Endothelial cell of umbilical vein (primary cell): ENCODE results near the gene FMN1. TPM values are rescaled to one million over a fixed set of nuclear protein-coding genes. Genes with fewer than 3 reads are reported as not detected.

ENCODE experiments used
- BruUV-seq: library from RNA; stranded (reverse); fragments of 400-500 nt; replicated peaks from 2 replicates; lab custom pipeline; 2021; lab: Mats Ljungman, UMichigan
- CTCF ChIA-PET: fragments of 300-600, 350-600 bp; sonication (Branson Sonifier 250); formaldehyde crosslinking; loops from one replicate; lab custom pipeline; 2021; ENCODE audit warnings: antibody characterized with exemption, inconsistent platforms; lab: Charles Lee
- POLR2A ChIA-PET: fragments of 300-600, 350-600 bp; sonication (Branson Sonifier 250); formaldehyde crosslinking; loops from one replicate; lab custom pipeline; 2021; ENCODE audit warnings: antibody characterized with exemption, inconsistent platforms; lab: Charles Lee
- DNase-seq: peaks from one replicate; pipeline ENCODE4 v3.0.0-alpha.2; 2011; ENCODE audit warnings: low read depth, low spot score
- FAIRE-seq: peaks from 2 replicates; lab custom pipeline; 2011; peaks lifted over from hg19 to GRCh38; lab: Jason Lieb, UNC
- H2AFZ ChIP-seq: 2 replicates; pipeline ENCODE4 v1.6.0; 2012; ENCODE audit warnings: low read depth, low read length, control low read depth, inconsistent platforms
- H3K27ac ChIP-seq: 2 replicates; pipeline ENCODE4 v1.5.1; 2011; ENCODE audit warnings: low read depth, mild to moderate bottlenecking, control low read depth, low read length, moderate library complexity; ENCODE audit not compliant: insufficient read depth
- H3K27me3 ChIP-seq, 2 experiments: 2 replicates each; pipeline versions ENCODE4 v1.6.0 to v1.6.1; 2011; ENCODE audit warnings: low read length in 2 of 2, mixed read lengths in 1 of 2; ENCODE audit not compliant: control insufficient read depth in 2 of 2, insufficient read depth in 2 of 2
- H3K36me3 ChIP-seq, 2 experiments: 2 replicates in 1 of 2; 3 replicates in 1 of 2; pipeline ENCODE4 v1.5.1; 2011; ENCODE audit warnings: low read length in 2 of 2, mild to moderate bottlenecking in 1 of 2, moderate library complexity in 1 of 2; ENCODE audit not compliant: control insufficient read depth in 2 of 2, insufficient read depth in 2 of 2; ENCODE audit errors: extremely low read depth in 1 of 2
- H3K4me1 ChIP-seq: 3 replicates; pipeline ENCODE4 v1.5.1; 2011; ENCODE audit warnings: mild to moderate bottlenecking, low read length; ENCODE audit not compliant: control insufficient read depth, insufficient read depth; ENCODE audit errors: extremely low read depth
- H3K4me2 ChIP-seq: 2 replicates; pipeline ENCODE4 v1.6.1; 2011; ENCODE audit warnings: low read length, control low read depth, mixed read lengths; ENCODE audit not compliant: insufficient read depth
- H3K4me3 ChIP-seq, 3 experiments: fragments of 200-600 bp in 1 of 3; sonication (generic), shearing (Covaris generic) in 1 of 3; replicated peaks in 1 of 3; 2 replicates each; pipeline ENCODE4 v1.5.1; 2011 to 2016; ENCODE audit warnings: control low read depth in 3 of 3, low read length in 3 of 3, mild to moderate bottlenecking in 2 of 3, inconsistent platforms in 1 of 3, low read depth in 1 of 3, moderate library complexity in 1 of 3; ENCODE audit not compliant: insufficient read depth in 1 of 3
- H3K79me2 ChIP-seq: 2 replicates; pipeline ENCODE4 v1.6.0; 2012; ENCODE audit warnings: low read length, inconsistent platforms; ENCODE audit not compliant: control insufficient read depth, insufficient read depth
- H3K9ac ChIP-seq: replicated peaks from 2 replicates; pipeline ENCODE3; 2011; ENCODE audit warnings: low read length, control low read depth; ENCODE audit not compliant: insufficient read depth; ENCODE audit errors: extremely low read depth
- H3K9me1 ChIP-seq: replicated peaks from 3 replicates; pipeline ENCODE4 v1.6.0; 2011; ENCODE audit warnings: mild to moderate bottlenecking, low read length; ENCODE audit not compliant: control insufficient read depth, insufficient read depth; ENCODE audit errors: extremely low read depth
- H3K9me3 ChIP-seq: replicated peaks from 2 replicates; pipeline ENCODE4 v1.5.1; 2012; ENCODE audit warnings: low read length, inconsistent platforms; ENCODE audit not compliant: control insufficient read depth, insufficient read depth
- H4K20me1 ChIP-seq: replicated peaks from 2 replicates; pipeline ENCODE3; 2011; ENCODE audit warnings: mild to moderate bottlenecking, low read length; ENCODE audit not compliant: control insufficient read depth, insufficient read depth; ENCODE audit errors: extremely low read depth
- EZH2 ChIP-seq: IDR thresholded peaks from 2 replicates; pipeline ENCODE4 v1.6.1; 2012; ENCODE audit warnings: borderline replicate concordance, low read depth, mild to moderate bottlenecking, moderate library complexity, low read length, inconsistent platforms; ENCODE audit not compliant: severe bottlenecking
- FOS ChIP-seq: IDR thresholded peaks from 2 replicates; pipeline ENCODE4 v1.6.1; 2011; ENCODE audit warnings: mild to moderate bottlenecking, low read length, moderate library complexity, borderline replicate concordance; ENCODE audit not compliant: insufficient read depth
- GATA2 ChIP-seq: IDR thresholded peaks from 2 replicates; pipeline ENCODE4 v1.7.0; 2011; ENCODE audit warnings: low read depth, mild to moderate bottlenecking, moderate library complexity, mixed read lengths, low read length; ENCODE audit not compliant: insufficient read length, insufficient read depth
- JUN ChIP-seq: IDR thresholded peaks from 2 replicates; pipeline ENCODE4 v1.6.1; 2011; ENCODE audit warnings: borderline replicate concordance, low read depth; ENCODE audit not compliant: insufficient read length, insufficient read depth
- MYC ChIP-seq: IDR thresholded peaks from one replicate; pipeline ENCODE4 v1.6.1; 2011; ENCODE audit warnings: mild to moderate bottlenecking, low read depth, low read length
- POLR2A ChIP-seq: IDR thresholded peaks from 2 replicates; pipeline ENCODE4 v1.6.1; 2012; ENCODE audit warnings: low read depth, mild to moderate bottlenecking, control low read depth, low read length
- POLR2AphosphoS5 ChIP-seq: IDR thresholded peaks from 2 replicates; pipeline ENCODE4 v1.6.1; 2012; ENCODE audit warnings: low read depth, mild to moderate bottlenecking, control low read depth, low read length, moderate library complexity; ENCODE audit not compliant: insufficient read depth
- dilution Hi-C: fragments of 300-500 bp; cut with MboI; formaldehyde crosslinking; loops from one replicate; pipeline ENCODE4 v1.15.0; 2019; ENCODE audit warnings: low sequenced_read_pairs; ENCODE audit not compliant: extremely low pct_ligation_motif_present
- intact Hi-C: fragments of 100-400 bp; cut with micrococcal nuclease; formaldehyde crosslinking; loops from one replicate; pipeline ENCODE4 v1.10.0; 2022
- polyA plus RNA-seq, 4 experiments: library from polyadenylated mRNA; depleted of rRNA in 3 of 4; stranded (reverse) in 3 of 4; unstranded in 1 of 4; fragments of >200 nt; gene quantifications; 2 replicates each; pipeline versions ENCODE4 v1.2.1 to v1.2.3, GENCODE V29; 2011 to 2012; ENCODE audit warnings: missing spikeins in 1 of 4
- total RNA-seq: library from RNA; stranded (reverse); gene quantifications from 2 replicates; pipeline ENCODE4 v1.2.3, GENCODE V29; 2021
- TF ChIP-seq, protein P1 (sequence below), 2 donors: IDR thresholded peaks; 1 replicate in 1 of 2; 2 replicates in 1 of 2; pipeline ENCODE4 v1.5.1; 2011; ENCODE audit warnings: low read length in 2 of 2, mild to moderate bottlenecking in 2 of 2, moderate library complexity in 2 of 2, control low read depth in 1 of 2, inconsistent platforms in 1 of 2, low read depth in 1 of 2; ENCODE audit not compliant: insufficient read depth in 1 of 2; ENCODE audit errors: extremely low read depth in 1 of 2
- TF ChIP-seq, protein P2 (sequence below): IDR thresholded peaks from 2 replicates; pipeline ENCODE4 v1.6.1; 2011; ENCODE audit not compliant: insufficient read depth, insufficient read length

Gene FMN1
- total and polyA plus RNA-seq, 2 donors (not counting 3 experiments of a cell fraction or from before 2014, with no cell fraction given) = 0.01 to 0.29 TPM

DNA sequence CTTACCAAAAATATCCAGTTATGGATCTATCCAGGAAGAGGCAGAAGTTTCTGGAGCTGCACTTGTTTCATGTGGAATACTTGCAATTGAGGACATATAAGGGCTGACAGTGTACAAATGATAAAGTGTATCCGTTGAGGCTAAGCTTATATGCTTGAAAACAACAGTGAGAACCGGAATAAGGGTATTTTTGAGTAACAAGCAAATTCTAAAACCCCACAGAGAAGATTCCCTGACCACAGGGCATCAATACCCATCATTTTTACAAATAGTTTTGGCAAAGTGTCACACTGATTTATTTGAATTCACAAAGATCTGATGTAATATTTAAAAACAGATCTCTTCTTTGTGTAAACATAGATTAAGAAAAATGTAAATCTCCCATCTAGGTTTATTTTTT, 208.4 kb downstream of the FMN1 start:
- intact Hi-C loops = no loop called here
- TF ChIP-seq POLR2A = no peak
- TF ChIP-seq, protein P1, sequence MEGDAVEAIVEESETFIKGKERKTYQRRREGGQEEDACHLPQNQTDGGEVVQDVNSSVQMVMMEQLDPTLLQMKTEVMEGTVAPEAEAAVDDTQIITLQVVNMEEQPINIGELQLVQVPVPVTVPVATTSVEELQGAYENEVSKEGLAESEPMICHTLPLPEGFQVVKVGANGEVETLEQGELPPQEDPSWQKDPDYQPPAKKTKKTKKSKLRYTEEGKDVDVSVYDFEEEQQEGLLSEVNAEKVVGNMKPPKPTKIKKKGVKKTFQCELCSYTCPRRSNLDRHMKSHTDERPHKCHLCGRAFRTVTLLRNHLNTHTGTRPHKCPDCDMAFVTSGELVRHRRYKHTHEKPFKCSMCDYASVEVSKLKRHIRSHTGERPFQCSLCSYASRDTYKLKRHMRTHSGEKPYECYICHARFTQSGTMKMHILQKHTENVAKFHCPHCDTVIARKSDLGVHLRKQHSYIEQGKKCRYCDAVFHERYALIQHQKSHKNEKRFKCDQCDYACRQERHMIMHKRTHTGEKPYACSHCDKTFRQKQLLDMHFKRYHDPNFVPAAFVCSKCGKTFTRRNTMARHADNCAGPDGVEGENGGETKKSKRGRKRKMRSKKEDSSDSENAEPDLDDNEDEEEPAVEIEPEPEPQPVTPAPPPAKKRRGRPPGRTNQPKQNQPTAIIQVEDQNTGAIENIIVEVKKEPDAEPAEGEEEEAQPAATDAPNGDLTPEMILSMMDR (IDR thresholded peaks at IDR 0.05; ENCODE audit: extremely low read depth in 1 of 2, insufficient read depth in 1 of 2, low read depth in 1 of 2, low read length in 2 of 2) = no peak
- no peak for TF ChIP-seq GATA2
- no peak for TF ChIP-seq JUN
- TF ChIP-seq, protein P2, sequence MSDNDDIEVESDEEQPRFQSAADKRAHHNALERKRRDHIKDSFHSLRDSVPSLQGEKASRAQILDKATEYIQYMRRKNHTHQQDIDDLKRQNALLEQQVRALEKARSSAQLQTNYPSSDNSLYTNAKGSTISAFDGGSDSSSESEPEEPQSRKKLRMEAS = no peak
- no peak for TF ChIP-seq FOS
- TF ChIP-seq POLR2AphosphoS5 = no peak
- no peak for TF ChIP-seq EZH2
- TF ChIP-seq MYC = no peak
- Histone ChIP-seq H2AFZ (no peak overlapping the region), H4K20me1 (no peaks in the 10 kb centered on the region), H3K4me3 (no peak overlapping the region), H3K79me2 (no peaks in the 10 kb centered on the region), H3K4me2 (no peak overlapping the region), H3K36me3 (no peaks in the 10 kb centered on the region), H3K4me1 (no peaks in the 10 kb centered on the region), H3K27me3 (peaks cover 6 to 8% of the 10 kb centered on the region in 2 experiments), H3K9ac (no peak overlapping the region), H3K9me1 (no peaks in the 10 kb centered on the region), H3K27ac (no peak overlapping the region), H3K9me3 (no peaks in the 10 kb centered on the region)
- FAIRE-seq (no peak), DNase-seq (no peak)
- POLR2A ChIA-PET = no interaction called here
- CTCF ChIA-PET = interaction anchor here (0.7 to 1.7 kb wide), 3 partner anchors 12 to 50 kb away, joined by 3 to 7 read pairs (median 3); no protein-coding TSS in a partner anchor
- BruUV-seq = no TSS peak
- dilution Hi-C loops = loop anchor here (25.0 kb wide), 1 partner anchor 299 kb away; no protein-coding TSS in a partner anchor
